PC-3 (cell line): Measurements from ENCODE around the gene DOC2B. TPM values are rescaled to one million over a fixed set of nuclear protein-coding genes. Genes with fewer than 3 reads are reported as not detected.

Source experiments
- ATAC-seq: fragments of 200-7000 bp; cut with Tn5 transposase; 2 replicates; pipeline ENCODE4 v1.9.1; 2020; ENCODE audit warnings: mild to moderate bottlenecking, moderate library complexity
- BruUV-seq: library from RNA; stranded (reverse); fragments of 400-500 nt; replicated peaks from 2 replicates; lab custom pipeline; 2021; lab: Mats Ljungman, UMichigan
- CTCF ChIA-PET: fragments of 300-600 bp; sonication (Branson Sonifier 250); formaldehyde crosslinking; loops from one replicate; lab custom pipeline; 2022; ENCODE audit warnings: antibody characterized with exemption; lab: Charles Lee
- POLR2A ChIA-PET: fragments of 300-600 bp; sonication (Branson Sonifier 250); formaldehyde crosslinking; loops from one replicate; lab custom pipeline; 2022; ENCODE audit warnings: antibody characterized with exemption; ENCODE audit not compliant: unreplicated experiment; lab: Charles Lee
- DNase-seq: peaks from one replicate; pipeline ENCODE4 v3.0.0-alpha.2; 2015
- H2AFZ ChIP-seq: fragments of 300-600 bp; sonication (generic); 2 replicates; pipeline ENCODE4 v1.6.0; 2016; ENCODE audit warnings: antibody characterized with exemption, low read length
- H3F3A ChIP-seq: fragments of 300-600 bp; sonication (generic); one replicate; pipeline ENCODE4 v1.6.0; 2017; ENCODE audit warnings: antibody characterized with exemption, low read length, control low read depth, mild to moderate bottlenecking; ENCODE audit not compliant: unreplicated experiment
- H3K27ac ChIP-seq: fragments of 300-600 bp; sonication (generic); 2 replicates; pipeline ENCODE4 v1.5.1; 2016; ENCODE audit warnings: mild to moderate bottlenecking, low read length
- H3K27me3 ChIP-seq: fragments of 300-600 bp; sonication (generic); 2 replicates; pipeline ENCODE4 v1.6.1; 2016; ENCODE audit warnings: low read length, mixed read lengths
- H3K36me3 ChIP-seq: fragments of 300-600 bp; sonication (generic); 2 replicates; pipeline ENCODE4 v1.6.1; 2016; ENCODE audit warnings: low read depth, mixed run types, low read length, mixed read lengths
- H3K4me1 ChIP-seq: fragments of 300-600 bp; sonication (generic); 2 replicates; pipeline ENCODE4 v1.5.1; 2016; ENCODE audit warnings: low read length; ENCODE audit not compliant: insufficient read depth
- H3K4me2 ChIP-seq: fragments of 300-600 bp; sonication (generic); 2 replicates; pipeline ENCODE4 v1.6.0; 2016; ENCODE audit warnings: low read length
- H3K4me3 ChIP-seq: fragments of 300-600 bp; sonication (generic); 2 replicates; pipeline ENCODE4 v1.5.1; 2016; ENCODE audit warnings: mild to moderate bottlenecking, low read length, mixed read lengths
- H3K79me2 ChIP-seq: fragments of 300-600 bp; sonication (generic); 2 replicates; pipeline ENCODE4 v1.6.1; 2017; ENCODE audit warnings: low read length, mixed read lengths
- H3K9ac ChIP-seq: fragments of 300-600 bp; sonication (generic); 2 replicates; pipeline ENCODE4 v1.6.0; 2016; ENCODE audit warnings: mild to moderate bottlenecking, low read length
- H3K9me2 ChIP-seq: fragments of 300-600 bp; sonication (generic); replicated peaks from 2 replicates; pipeline ENCODE4 v1.6.1; 2016; ENCODE audit warnings: mixed run types, low read length, mixed read lengths
- H3K9me3 ChIP-seq: fragments of 300-600 bp; sonication (generic); 2 replicates; pipeline ENCODE4 v1.6.1; 2016; ENCODE audit warnings: low read length, mixed read lengths
- H4K20me1 ChIP-seq: fragments of 300-600 bp; sonication (generic); 2 replicates; pipeline ENCODE4 v1.6.1; 2016; ENCODE audit warnings: low read length, mixed read lengths
- EZH2 ChIP-seq: fragments of 300-600 bp; sonication (generic); IDR thresholded peaks from one replicate; pipeline ENCODE4 v1.6.1; 2017; ENCODE audit warnings: antibody characterized with exemption, mild to moderate bottlenecking, low read length; ENCODE audit not compliant: unreplicated experiment
- EZH2phosphoT487 ChIP-seq: fragments of 300-600 bp; sonication (generic); IDR thresholded peaks from 2 replicates; pipeline ENCODE4 v1.6.1; 2018; ENCODE audit warnings: mild to moderate bottlenecking, antibody characterized with exemption, low read length, borderline replicate concordance
- intact Hi-C: fragments of 100-400 bp; cut with micrococcal nuclease; formaldehyde crosslinking; loops from 2 replicates; pipeline ENCODE4 v1.9.0; 2023
- total RNA-seq: library from RNA; depleted of rRNA; stranded (reverse); fragments of >200 nt; gene quantifications from 2 replicates; pipeline ENCODE4 v1.2.3, GENCODE V29; 2014
- TF ChIP-seq, protein P1 (sequence below): fragments of 300-600 bp; sonication (generic); conservative IDR thresholded peaks from 2 replicates; pipeline ENCODE4 v1.5.1; 2017; ENCODE audit warnings: antibody characterized with exemption, low read depth, mild to moderate bottlenecking, low read length

The DOC2B gene
- total RNA-seq, 1 experiment from 2014 or later = 0.69 TPM

DNA sequence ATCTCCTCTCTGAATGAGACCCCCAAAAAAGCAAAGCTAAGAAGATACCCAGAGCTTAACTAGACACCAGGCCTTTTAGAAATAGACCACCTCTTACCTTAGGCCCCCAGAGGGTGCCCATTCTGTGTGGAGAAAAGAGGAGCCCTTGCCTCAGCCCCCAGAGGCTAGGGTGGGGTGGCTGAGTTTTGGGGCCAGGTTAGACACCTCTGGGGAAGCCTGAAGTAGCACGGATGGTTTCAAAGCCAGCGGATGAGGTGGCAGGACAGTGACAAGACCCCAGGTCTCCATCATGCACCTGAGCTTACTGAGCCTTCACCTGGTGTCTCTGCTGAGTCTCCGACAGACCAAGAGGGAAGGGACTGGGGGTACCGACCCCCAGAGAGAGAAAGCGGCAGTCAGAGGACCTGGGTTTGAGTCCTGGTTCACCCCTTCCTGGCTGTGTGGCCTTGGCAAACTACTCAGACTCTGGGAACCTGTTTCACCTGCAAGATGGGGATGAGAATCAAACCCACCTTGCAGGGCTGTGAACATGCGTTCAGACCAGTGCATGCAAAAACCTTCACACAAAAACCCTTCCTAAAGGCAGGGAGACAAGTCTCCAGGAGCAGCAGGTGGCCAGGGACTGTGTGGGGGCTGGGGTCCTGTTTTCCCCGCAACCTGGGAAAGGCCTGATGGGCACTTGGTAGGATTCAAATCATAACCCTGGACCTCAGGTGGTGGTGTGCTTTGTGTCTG lies 36.3 kb downstream of the DOC2B start:
- Histone ChIP-seq H3K27me3 (no peaks in the 10 kb centered on the region), H3K4me2 (no peak overlapping the region), H3K9ac (no peak overlapping the region), H2AFZ (no peak overlapping the region), H3K9me2 (no peaks in the 10 kb centered on the region), H3K4me3 (no peak overlapping the region), H3F3A (no peaks in the 10 kb centered on the region), H3K4me1 (peaks cover 3% of the 10 kb centered on the region; the same call in 1 of the 2 replicates), H4K20me1 (no peaks in the 10 kb centered on the region), H3K27ac (no peak overlapping the region), H3K79me2 (no peaks in the 10 kb centered on the region), H3K9me3 (no peaks in the 10 kb centered on the region), H3K36me3 (no peaks in the 10 kb centered on the region)
- no peak for ATAC-seq
- intact Hi-C loops = no loop called here
- TF ChIP-seq EZH2 (no peak), EZH2phosphoT487 (no peak)
- TF ChIP-seq, protein P1, sequence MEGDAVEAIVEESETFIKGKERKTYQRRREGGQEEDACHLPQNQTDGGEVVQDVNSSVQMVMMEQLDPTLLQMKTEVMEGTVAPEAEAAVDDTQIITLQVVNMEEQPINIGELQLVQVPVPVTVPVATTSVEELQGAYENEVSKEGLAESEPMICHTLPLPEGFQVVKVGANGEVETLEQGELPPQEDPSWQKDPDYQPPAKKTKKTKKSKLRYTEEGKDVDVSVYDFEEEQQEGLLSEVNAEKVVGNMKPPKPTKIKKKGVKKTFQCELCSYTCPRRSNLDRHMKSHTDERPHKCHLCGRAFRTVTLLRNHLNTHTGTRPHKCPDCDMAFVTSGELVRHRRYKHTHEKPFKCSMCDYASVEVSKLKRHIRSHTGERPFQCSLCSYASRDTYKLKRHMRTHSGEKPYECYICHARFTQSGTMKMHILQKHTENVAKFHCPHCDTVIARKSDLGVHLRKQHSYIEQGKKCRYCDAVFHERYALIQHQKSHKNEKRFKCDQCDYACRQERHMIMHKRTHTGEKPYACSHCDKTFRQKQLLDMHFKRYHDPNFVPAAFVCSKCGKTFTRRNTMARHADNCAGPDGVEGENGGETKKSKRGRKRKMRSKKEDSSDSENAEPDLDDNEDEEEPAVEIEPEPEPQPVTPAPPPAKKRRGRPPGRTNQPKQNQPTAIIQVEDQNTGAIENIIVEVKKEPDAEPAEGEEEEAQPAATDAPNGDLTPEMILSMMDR = no peak
- no TSS peak for BruUV-seq
- ChIA-PET POLR2A (no interaction called here), CTCF (no interaction called here)
- no peak for DNase-seq

DNA sequence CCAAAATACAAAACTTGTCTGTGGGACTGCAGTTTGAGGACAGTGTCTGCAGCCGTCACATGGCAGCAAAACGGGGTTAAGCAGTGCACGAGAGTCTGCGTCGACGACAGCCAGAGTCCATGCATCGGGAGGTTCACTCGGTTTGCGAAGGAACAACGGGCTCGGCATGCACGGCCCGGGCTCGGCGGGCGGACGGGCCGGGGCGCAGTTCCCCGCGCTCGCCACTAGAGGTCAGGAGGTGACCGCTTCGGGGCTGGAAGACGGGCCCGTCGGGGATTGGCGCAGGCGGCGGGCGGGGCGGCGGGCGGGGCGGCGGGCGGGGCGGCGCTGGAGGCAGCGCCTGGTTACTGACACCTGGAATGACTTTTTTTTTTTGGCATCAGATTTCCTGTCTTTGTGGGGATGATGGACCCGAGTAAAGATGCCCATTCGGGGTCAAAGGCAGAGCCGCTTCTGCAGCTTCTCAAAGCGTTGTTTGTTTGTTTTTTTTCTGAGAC lies 37.6 kb downstream of the DOC2B start:
- ATAC-seq (peak; percentile 87), DNase-seq (peak; percentile 79)
- no peak overlapping the region for H3K4me3 ChIP-seq
- H4K20me1 ChIP-seq = no peaks in the 10 kb centered on the region
- H3K9ac ChIP-seq = no peak overlapping the region
- peaks cover 3% of the 10 kb centered on the region; the same call in 1 of the 2 replicates for H3K4me1 ChIP-seq
- no TSS peak for BruUV-seq
- no peaks in the 10 kb centered on the region for H3K27me3 ChIP-seq
- no peaks in the 10 kb centered on the region for H3K36me3 ChIP-seq
- ChIA-PET POLR2A (no interaction called here), CTCF (no interaction called here)
- no peaks in the 10 kb centered on the region for H3K79me2 ChIP-seq
- TF ChIP-seq EZH2 = no peak
- TF ChIP-seq EZH2phosphoT487 = no peak
- TF ChIP-seq, protein P1 = peak; percentile 67
- H2AFZ ChIP-seq = peak overlapping the region; percentile 68
- intact Hi-C loops = no loop called here
- no peaks in the 10 kb centered on the region for H3K9me3 ChIP-seq
- H3F3A ChIP-seq = no peaks in the 10 kb centered on the region
- H3K27ac ChIP-seq = no peak overlapping the region
- peak overlapping the region; percentile 60 for H3K4me2 ChIP-seq
- no peaks in the 10 kb centered on the region for H3K9me2 ChIP-seq
